ENCODE measurements around the gene PCBD2.
"Not testable (repeated sequence)": the region's sequence is repeated elsewhere in the genome, so short reads cannot be mapped to it uniquely, and the experiment has no call there.

PCBD2 gene

GRCh38 chr5:134964359-134965270 lies 59.7 kb downstream of the PCBD2 start:
- DNase-seq: no peak

GRCh38 chr5:134965271-134965825 lies 60.4 kb downstream of the PCBD2 start:
- DNase-seq: no peak

GRCh38 chr5:134967607-134968006 lies 62.7 kb downstream of the PCBD2 start, which contains the start of gene CATSPER3:
Gene CATSPER3 (plus strand): TSS chr5:134967907. CDS start chr5:134967992, 85 bp downstream.
- DNase-seq: no peak

GRCh38 chr5:134968055-134968454 lies 63.1 kb downstream of the PCBD2 start:
- DNase-seq: no peak

- no peak for DNase-seq
These were observed 64.2 kb downstream of the PCBD2 start for GRCh38 chr5:134969166-134969565.

- DNase-seq: no peak
These were observed 70.3 kb downstream of the PCBD2 start for GRCh38 chr5:134975078-134975715.

GRCh38 chr5:134975843-134976242 lies 70.9 kb downstream of the PCBD2 start:
- no peak for DNase-seq

GRCh38 chr5:134976841-134977240 lies 71.9 kb downstream of the PCBD2 start:
- DNase-seq: no peak

GRCh38 chr5:134979416-134979815 lies 74.5 kb downstream of the PCBD2 start:
- DNase-seq: no peak

- no peak for DNase-seq
These were observed 77.3 kb downstream of the PCBD2 start for GRCh38 chr5:134982230-134982629.

- DNase-seq: no peak
These were observed 84.4 kb downstream of the PCBD2 start for GRCh38 chr5:134989266-134989830.

GRCh38 chr5:134990183-134990582 lies 85.3 kb downstream of the PCBD2 start:
- DNase-seq: not testable (repeated sequence)

GRCh38 chr5:134992148-134992547 lies 87.2 kb downstream of the PCBD2 start:
- DNase-seq: no peak

GRCh38 chr5:134993161-134993560 lies 88.2 kb downstream of the PCBD2 start:
- no peak for DNase-seq

- DNase-seq: no peak
These were observed 89.7 kb downstream of the PCBD2 start for GRCh38 chr5:134994560-134995156.

GRCh38 chr5:134995850-134996402 lies 91.0 kb downstream of the PCBD2 start:
- no peak for DNase-seq

GRCh38 chr5:134997015-134997414 lies 92.1 kb downstream of the PCBD2 start:
- no peak for DNase-seq

- not testable (repeated sequence) for DNase-seq
These were observed 93.1 kb downstream of the PCBD2 start for GRCh38 chr5:134998068-134998467.

GRCh38 chr5:135004376-135004775 lies 99.4 kb downstream of the PCBD2 start:
- DNase-seq: no peak

GRCh38 chr5:135005076-135005475 lies 100.1 kb downstream of the PCBD2 start:
- no peak for DNase-seq

- no peak for DNase-seq
These were observed 102.4 kb downstream of the PCBD2 start for GRCh38 chr5:135007305-135007704.

GRCh38 chr5:135007749-135008363 lies 102.9 kb downstream of the PCBD2 start:
- DNase-seq: no peak
